GM12878 (cell line): ENCODE results near the gene ECHDC1. TPM values are rescaled to one million over a fixed set of nuclear protein-coding genes. Genes with fewer than 3 reads are reported as not detected.
A peak's percentile ranks its signal among the peaks of the same experiment; 100 is the strongest.

Experiments
- ATAC-seq: fragments of 200-7000 bp; cut with Tn5 transposase; 3 replicates; pipeline ENCODE4 v1.9.1; 2020; ENCODE audit warnings: mild to moderate bottlenecking, moderate library complexity
- BruUV-seq: library from RNA; stranded (reverse); fragments of 400-500 nt; replicated peaks from 2 replicates; lab custom pipeline; 2021; lab: Mats Ljungman, UMichigan
- CTCF ChIA-PET: fragments of 300-600 bp; sonication (Branson Sonifier 250); formaldehyde crosslinking; extraction: SDS; loops from one replicate; lab custom pipeline; 2021; ENCODE audit warnings: inconsistent platforms; lab: Yijun Ruan, JAX
- POLR2A ChIA-PET: fragments of 350-600 bp; formaldehyde crosslinking; extraction: SDS; loops from one replicate; lab custom pipeline; 2021; ENCODE audit warnings: inconsistent platforms; lab: Charles Lee
- RAD21 ChIA-PET: fragments of 300-600 bp; sonication (Branson Sonifier 250); formaldehyde crosslinking; loops from one replicate; lab custom pipeline; 2023; ENCODE audit warnings: antibody characterized with exemption; ENCODE audit not compliant: unreplicated experiment; lab: Charles Lee
- SMC1A ChIA-PET: fragments of 300-600 bp; sonication (Branson Sonifier 250); formaldehyde crosslinking; loops from one replicate; lab custom pipeline; 2023; ENCODE audit not compliant: unreplicated experiment, uncharacterized antibody; lab: Charles Lee
- DNase-seq: peaks from one replicate; pipeline ENCODE4 v3.0.0-alpha.2; 2011; ENCODE audit warnings: low read depth, low spot score
- FAIRE-seq: peaks from 3 replicates; lab custom pipeline; 2011; peaks lifted over from hg19 to GRCh38; lab: Jason Lieb, UNC
- H2AFZ ChIP-seq: 2 replicates; pipeline ENCODE4 v1.6.0; 2011; ENCODE audit warnings: low read depth, low read length, control low read depth; ENCODE audit not compliant: control insufficient read depth
- H3K27ac ChIP-seq: 2 replicates; pipeline ENCODE4 v1.5.1; 2011; ENCODE audit warnings: control low read depth; ENCODE audit not compliant: control insufficient read depth, insufficient read depth
- H3K27me3 ChIP-seq, 2 experiments: replicated peaks in 1 of 2; 2 replicates each; pipeline versions ENCODE4 v1.6.0 to v1.6.1; 2011; ENCODE audit warnings: low read length in 1 of 2; ENCODE audit not compliant: control insufficient read depth in 2 of 2, insufficient read depth in 2 of 2
- H3K36me3 ChIP-seq, 2 experiments: 2 replicates each; pipeline ENCODE4 v1.5.1; 2011; ENCODE audit warnings: low read length in 1 of 2; ENCODE audit not compliant: control insufficient read depth in 2 of 2, insufficient read depth in 2 of 2
- H3K4me1 ChIP-seq: 2 replicates; pipeline ENCODE4 v1.6.1; 2011; ENCODE audit warnings: mild to moderate bottlenecking, low read length, moderate library complexity, mixed read lengths; ENCODE audit not compliant: control insufficient read depth, insufficient read depth
- H3K4me2 ChIP-seq: 2 replicates; pipeline ENCODE4 v1.6.0; 2011; ENCODE audit warnings: control low read depth; ENCODE audit not compliant: control insufficient read depth, insufficient read depth
- H3K4me3 ChIP-seq: fragments of 200-600 bp; sonication (generic); 2 replicates; pipeline ENCODE4 v1.5.1; 2016
- H3K79me2 ChIP-seq: 2 replicates; pipeline ENCODE4 v1.6.0; 2011; ENCODE audit warnings: low read length; ENCODE audit not compliant: control insufficient read depth, insufficient read depth
- H3K9ac ChIP-seq: 2 replicates; pipeline ENCODE4 v1.8.0; 2011; ENCODE audit warnings: low read length, control low read depth, mixed read lengths; ENCODE audit not compliant: control insufficient read depth, insufficient read depth
- H3K9me3 ChIP-seq: replicated peaks from 3 replicates; pipeline ENCODE4 v1.5.1; 2011; ENCODE audit warnings: mild to moderate bottlenecking, low read length; ENCODE audit not compliant: control insufficient read depth, insufficient read depth
- H4K20me1 ChIP-seq: 2 replicates; pipeline ENCODE4 v1.6.0; 2011; ENCODE audit not compliant: control insufficient read depth, insufficient read depth
- BMI1 ChIP-seq: fragments of 450-650 bp; IDR thresholded peaks from 2 replicates; pipeline ENCODE4 v1.6.1; 2016; ENCODE audit warnings: mild to moderate bottlenecking, moderate library complexity, borderline replicate concordance
- CEBPZ ChIP-seq: fragments of 150-350 bp; IDR thresholded peaks from 2 replicates; pipeline ENCODE4 v1.6.1; 2016; ENCODE audit warnings: low read depth, low read length
- EED ChIP-seq: sonication (generic); IDR thresholded peaks from 2 replicates; pipeline ENCODE4 v1.6.1; 2016; ENCODE audit warnings: antibody characterized with exemption, low read depth
- IKZF1 ChIP-seq: fragments of 450-650 bp; conservative IDR thresholded peaks from 2 replicates; pipeline ENCODE4 v1.6.1; 2017; ENCODE audit warnings: antibody characterized with exemption, mild to moderate bottlenecking
- POLR2AphosphoS2 ChIP-seq: IDR thresholded peaks from 2 replicates; pipeline ENCODE4 v1.6.1; 2011; ENCODE audit warnings: low read depth, mild to moderate bottlenecking, low read length, improper control_type of control experiment, moderate library complexity
- PRDM15 ChIP-seq: fragments of 450-650 bp; formaldehyde crosslinking; IDR thresholded peaks from 2 replicates; pipeline ENCODE4 v1.4.0; 2020; ENCODE audit warnings: mild to moderate bottlenecking, moderate library complexity
- RELB ChIP-seq: fragments of 450-650 bp; IDR thresholded peaks from 2 replicates; pipeline ENCODE4 v1.6.1; 2017; ENCODE audit warnings: low read depth, mild to moderate bottlenecking, moderate library complexity
- ZBTB11 ChIP-seq: fragments of 450-650 bp; formaldehyde crosslinking; IDR thresholded peaks from 2 replicates; pipeline ENCODE4 v1.5.0; 2022; ENCODE audit warnings: mild to moderate bottlenecking, missing genetic modification characterization
- ZNF274 ChIP-seq: IDR thresholded peaks from one replicate; pipeline ENCODE4 v1.8.0; 2011; ENCODE audit not compliant: insufficient read length, insufficient read depth
- WGBS: methylation state at CpG from one replicate; pipeline ENCODE4 v1.1.6; 2016; ENCODE audit warnings: low lambda C conversion rate; ENCODE audit not compliant: insufficient replicate concordance, insufficient coverage; ENCODE audit errors: missing lambda C conversion rate; 5-methylcytosine and 5-hydroxymethylcytosine counted together
- in situ Hi-C: fragments of 300-500 bp; cut with MboI; formaldehyde crosslinking; loops from 9 replicates; pipeline ENCODE4 v1.14.3; 2018; ENCODE audit warnings: mixed read lengths
- intact Hi-C: fragments of 100-400 bp; cut with micrococcal nuclease; formaldehyde crosslinking; loops from one replicate; pipeline ENCODE4 v1.14.2; 2022; ENCODE audit not compliant: unreplicated experiment
- polyA plus RNA-seq, 11 experiments: library from polyadenylated mRNA; depleted of rRNA in 4 of 11; unstranded in 6 of 11; stranded (reverse) in 5 of 11; fragments of >200 nt; fragmentation: Nextera tagmentation in 4 of 11; fragmentation: Illumina TruSeq in 1 of 11; extraction: Ambion mirVana in 4 of 11; extraction: Trizol in 1 of 11; gene quantifications; 1 replicate in 1 of 11; 2 replicates in 10 of 11; pipeline versions ENCODE4 v1.2.1 to v1.2.3, GENCODE V29; 2011 to 2016; ENCODE audit warnings: inconsistent platforms in 2 of 11, missing spikeins in 2 of 11, low read depth in 1 of 11
- total RNA-seq, 4 experiments: library from RNA; depleted of rRNA in 3 of 4; stranded (reverse); fragments of >200 nt in 3 of 4; fragmentation: Illumina TruSeq in 1 of 4; extraction: Trizol in 1 of 4; gene quantifications; 2 replicates each; pipeline versions ENCODE4 v1.2.1 to v1.2.3, GENCODE V29; 2013 to 2021

ECHDC1 gene
- total and polyA plus RNA-seq, 10 of the 15 experiments (the other 5 are each of a cell fraction or from before 2014, with no cell fraction given), result 46.2 to 111 (median 70.7) TPM

- Histone ChIP-seq H3K4me3 (no peak overlapping the region), H3K27me3 (no peaks in the 10 kb centered on the region), H4K20me1 (no peaks in the 10 kb centered on the region), H3K4me1 (no peaks in the 10 kb centered on the region), H3K9me3 (no peaks in the 10 kb centered on the region), H3K79me2 (no peaks in the 10 kb centered on the region), H2AFZ (no peak overlapping the region), H3K27ac (no peak overlapping the region), H3K9ac (no peak overlapping the region), H3K36me3 (no peaks in the 10 kb centered on the region), H3K4me2 (no peak overlapping the region)
- ChIA-PET RAD21 (no interaction called here), SMC1A (interaction anchor here (1.0 to 1.3 kb wide), 2 partner anchors 9 to 40 kb away, joined by 3 read pairs; no protein-coding TSS in a partner anchor), CTCF (interaction anchor here (1.1 to 2.0 kb wide), 3 partner anchors 9 to 39 kb away, joined by 3 to 6 read pairs (median 6); no protein-coding TSS in a partner anchor), POLR2A (interaction anchor here (0.7 kb wide), 1 partner anchor 1603 kb away, joined by 4 read pairs; no protein-coding TSS in a partner anchor)
- BruUV-seq, result no TSS peak
- intact Hi-C loops, result no loop called here
- in situ Hi-C loops, result no loop called here
- DNase-seq, result no peak
- no peak for FAIRE-seq
- ATAC-seq, result peak; percentile 64
- 46% methylated on average over 3 of the region's 3 CpGs for WGBS
- TF ChIP-seq BMI1 (no peak), ZNF274 (no peak), POLR2AphosphoS2 (no peak), CEBPZ (no peak), EED (no peak), PRDM15 (CRISPR knock-in tag) (no peak), IKZF1 (no peak), ZBTB11 (CRISPR knock-in tag) (no peak), RELB (no peak)
Measured at GRCh38 chr6:127381384-127381783, 38.0 kb upstream of the ECHDC1 start.
